HK-2 (cell line): ENCODE data around the gene TNFRSF25.
"Not testable (repeated sequence)": the region's sequence is repeated elsewhere in the genome, so short reads cannot be mapped to it uniquely, and the experiment has no call there.

ENCODE experiments used
- DNase-seq: peaks from one replicate; pipeline ENCODE4 v3.0.0-alpha.2; 2018; ENCODE audit not compliant: unreplicated experiment

TNFRSF25 gene

GRCh38 chr1:6470132-6471085, 4.4 kb upstream of the TNFRSF25 start:
- no peak for DNase-seq

DNA sequence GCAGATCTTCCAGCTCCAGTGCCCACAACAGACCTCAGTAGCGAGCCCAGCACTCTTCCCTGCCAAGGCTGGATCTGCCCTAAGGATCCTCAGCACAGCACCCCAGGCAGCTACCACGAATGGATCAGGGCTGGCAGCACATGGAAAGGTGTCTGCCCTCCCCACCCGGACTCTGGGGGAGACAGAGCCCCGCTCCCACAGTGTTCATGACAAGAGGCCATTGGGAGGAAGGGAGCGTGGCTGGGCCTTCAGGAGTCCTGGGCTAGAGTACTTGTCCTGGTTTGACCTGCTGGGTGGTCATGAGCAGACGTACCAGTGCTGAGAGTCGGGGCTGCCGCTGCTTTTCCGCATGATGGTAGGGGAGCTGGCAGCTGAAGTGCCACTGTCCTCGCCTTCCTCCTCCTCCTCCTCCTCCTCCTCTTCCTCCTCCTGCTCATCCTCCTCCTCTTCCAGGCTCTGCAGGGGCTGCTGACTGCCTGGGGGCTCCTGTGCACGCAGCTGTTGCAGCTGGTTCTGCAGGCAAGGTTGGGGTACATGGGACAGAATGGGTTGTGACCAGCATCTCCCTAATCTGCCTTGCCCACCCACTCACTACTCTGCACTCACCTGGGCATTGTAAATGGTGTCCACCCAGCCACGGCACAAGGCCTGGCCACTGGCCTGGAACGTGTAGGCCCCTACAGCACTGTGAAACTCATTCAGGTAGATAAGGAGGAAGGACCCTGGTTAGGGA, 2.9 kb upstream of the TNFRSF25 start:
- no peak for DNase-seq

- DNase-seq = no peak
Measured at GRCh38 chr1:6467744-6468688, 2.0 kb upstream of the TNFRSF25 start.

DNA sequence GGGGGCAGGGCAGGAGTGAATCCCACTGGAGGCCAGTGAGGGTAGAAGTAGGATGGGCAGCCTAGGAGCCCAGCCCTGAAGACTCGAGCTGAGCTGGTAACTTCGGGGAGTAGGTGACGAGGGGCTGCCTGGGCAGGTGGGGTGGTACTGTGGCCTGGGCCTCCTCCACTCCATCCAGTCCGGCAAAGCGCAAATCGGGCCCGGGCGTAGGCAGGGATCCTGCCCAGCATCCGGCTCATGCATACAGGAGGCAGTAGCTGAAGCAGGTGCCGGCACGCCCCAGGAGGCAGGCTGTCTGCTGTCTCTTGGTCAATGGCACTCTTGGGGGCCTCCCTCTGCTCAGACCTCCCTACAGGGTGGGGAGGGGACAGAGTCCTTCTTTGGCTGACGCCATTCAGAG, 1.3 kb upstream of the TNFRSF25 start:
- DNase-seq = no peak

DNA sequence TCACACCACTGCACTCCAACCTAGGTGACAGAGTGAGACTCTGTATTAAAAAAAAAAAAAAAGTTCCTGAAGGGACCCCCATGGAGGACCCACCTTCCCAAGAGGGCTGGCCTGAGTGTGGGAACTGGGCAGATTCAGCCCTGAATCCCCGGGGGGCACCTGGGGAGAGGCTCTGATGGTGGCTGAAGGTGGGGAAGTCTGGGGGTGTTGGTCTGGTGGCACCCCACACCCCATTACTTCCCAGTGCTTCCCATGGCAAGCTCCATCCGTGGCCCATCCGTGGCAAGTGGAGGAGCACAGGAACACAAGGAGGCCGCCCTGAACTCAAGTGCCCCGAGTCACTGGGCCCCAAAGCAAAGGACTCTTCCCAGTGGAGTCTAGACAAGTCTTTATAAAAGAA, 778 bp upstream of the TNFRSF25 start:
- no peak for DNase-seq

GRCh38 chr1:6465461-6466005, 440 bp downstream of the TNFRSF25 start:
- DNase-seq = no peak

DNA sequence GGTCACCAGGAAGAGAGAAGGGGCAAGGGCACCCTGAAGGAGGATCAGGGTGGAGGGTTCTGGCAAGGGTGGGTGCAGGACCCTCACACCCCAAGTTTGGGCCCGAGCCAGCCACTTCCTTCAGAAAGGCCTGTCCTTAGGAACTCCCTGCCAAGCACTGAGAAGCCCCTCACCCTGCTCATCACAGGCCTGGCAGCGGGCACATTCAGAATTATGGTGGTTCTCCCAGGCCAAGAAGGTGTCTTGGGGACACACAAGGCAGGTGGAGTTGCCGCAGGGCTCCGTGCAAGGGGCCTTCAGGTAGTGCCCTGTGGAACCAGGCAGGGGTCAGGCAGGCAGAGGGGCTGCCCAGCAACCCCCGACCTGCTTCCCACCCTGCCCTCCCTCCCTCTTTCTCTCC, 1.1 kb downstream of the TNFRSF25 start:
- DNase-seq = no peak

DNA sequence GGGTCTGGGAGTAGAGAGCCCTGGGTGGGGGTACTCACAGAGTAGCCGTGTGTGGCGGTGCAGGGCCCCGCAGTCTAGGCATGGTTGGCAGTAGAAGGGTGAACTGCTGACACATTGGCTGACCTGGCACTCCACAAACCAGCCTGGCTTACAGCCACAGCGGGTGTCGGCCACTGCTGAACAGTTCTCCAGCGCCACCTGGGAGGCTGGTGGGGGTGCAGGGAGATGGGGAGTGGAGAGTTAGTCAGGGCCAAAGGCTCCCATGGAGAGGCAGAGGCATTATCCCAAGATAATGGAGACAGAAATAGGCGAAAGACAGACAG, 1.5 kb downstream of the TNFRSF25 start:
- DNase-seq = no peak

DNA sequence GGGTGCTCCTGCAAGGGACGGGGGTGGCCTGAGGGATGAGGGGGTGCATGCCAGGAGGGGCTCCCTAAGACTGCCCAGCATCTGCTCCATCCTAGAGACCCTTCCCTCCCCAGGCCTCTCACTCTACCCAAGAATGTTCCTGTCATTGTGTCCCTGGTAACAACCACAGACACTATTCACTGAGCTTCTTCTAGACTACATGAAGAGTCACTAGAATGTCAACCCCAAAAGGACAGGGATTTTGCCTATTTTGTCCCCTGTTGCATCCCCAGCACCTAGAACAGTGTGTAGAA, 2.9 kb downstream of the TNFRSF25 start:
- no peak for DNase-seq

GRCh38 chr1:6462412-6463119, 3.4 kb downstream of the TNFRSF25 start:
- DNase-seq = no peak

- no peak for DNase-seq
Measured at GRCh38 chr1:6461538-6462411, 4.2 kb downstream of the TNFRSF25 start.

GRCh38 chr1:6461051-6461530, 4.9 kb downstream of the TNFRSF25 start:
- DNase-seq = no peak

GRCh38 chr1:6460301-6461050, 5.5 kb downstream of the TNFRSF25 start:
- DNase-seq = no peak

DNA sequence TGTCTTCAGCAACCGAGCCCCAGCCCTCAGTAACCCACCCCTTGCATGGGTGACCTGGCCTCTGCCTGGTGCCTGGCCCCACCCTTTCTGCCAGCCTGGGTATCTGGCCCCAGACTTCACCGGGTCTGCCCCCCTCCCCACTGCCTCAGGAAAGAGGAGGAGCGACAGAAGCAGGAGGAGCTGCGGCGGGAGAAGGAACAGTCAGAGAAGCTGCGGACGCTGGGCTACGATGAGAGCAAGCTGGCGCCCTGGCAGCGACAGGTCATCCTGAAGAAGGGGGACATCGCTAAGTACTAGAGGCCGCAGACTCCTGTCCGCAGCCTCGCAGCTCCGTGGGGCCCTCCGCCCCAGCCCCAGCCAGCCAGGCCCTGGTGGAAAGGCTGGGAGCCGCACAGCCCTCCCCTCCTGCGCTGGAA, 6.1 kb downstream of the TNFRSF25 start:
- no peak for DNase-seq

GRCh38 chr1:6456800-6457466, 9.0 kb downstream of the TNFRSF25 start:
- DNase-seq = no peak

DNA sequence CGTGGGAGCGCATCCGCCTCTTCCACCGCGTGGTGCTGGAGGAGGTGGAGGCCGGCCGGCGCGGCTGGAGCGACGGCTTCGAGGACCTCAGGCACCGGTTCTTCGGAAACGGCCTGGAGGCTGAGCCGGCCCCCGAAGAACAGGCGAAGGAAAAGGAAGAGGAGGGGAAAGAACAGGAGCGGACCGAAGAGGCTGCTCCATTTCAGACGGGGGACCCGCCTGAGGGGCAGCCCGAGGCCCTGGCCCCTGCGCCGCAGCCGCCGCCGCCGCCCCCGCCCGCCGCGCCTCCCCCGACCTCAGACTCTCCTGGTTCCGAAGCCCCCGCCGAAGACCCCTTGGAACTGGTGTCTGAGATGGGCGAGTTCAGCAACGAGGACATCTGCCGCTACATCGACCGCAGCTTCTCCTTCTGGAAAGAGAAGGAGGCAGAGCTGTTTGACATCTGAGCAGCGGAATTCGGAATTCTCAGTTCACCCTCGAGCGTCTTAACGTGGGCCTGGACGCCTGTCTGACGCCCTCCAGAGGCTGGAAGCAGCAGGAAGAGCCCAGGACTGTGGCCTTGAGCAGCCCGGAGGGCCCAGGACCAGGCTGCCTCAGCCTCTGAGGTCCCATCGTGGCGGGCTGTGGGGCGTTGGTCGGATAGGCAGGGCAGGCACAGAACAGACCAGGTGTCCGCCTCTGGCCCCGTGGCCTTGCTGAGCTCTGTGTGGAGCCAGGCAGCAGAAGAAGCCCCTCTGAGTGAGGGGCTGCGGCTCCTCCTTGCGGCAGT, 10.0 kb downstream of the TNFRSF25 start:
- not testable (repeated sequence) for DNase-seq

GRCh38 chr1:6454856-6455751, 10.9 kb downstream of the TNFRSF25 start:
- no peak for DNase-seq
